ENCODE data around the gene YBX2.
A peak's percentile ranks its signal among the peaks of the same experiment; 100 is the strongest.
"Not testable (repeated sequence)": the region's sequence is repeated elsewhere in the genome, so short reads cannot be mapped to it uniquely, and the experiment has no call there.

YBX2 gene

DNA sequence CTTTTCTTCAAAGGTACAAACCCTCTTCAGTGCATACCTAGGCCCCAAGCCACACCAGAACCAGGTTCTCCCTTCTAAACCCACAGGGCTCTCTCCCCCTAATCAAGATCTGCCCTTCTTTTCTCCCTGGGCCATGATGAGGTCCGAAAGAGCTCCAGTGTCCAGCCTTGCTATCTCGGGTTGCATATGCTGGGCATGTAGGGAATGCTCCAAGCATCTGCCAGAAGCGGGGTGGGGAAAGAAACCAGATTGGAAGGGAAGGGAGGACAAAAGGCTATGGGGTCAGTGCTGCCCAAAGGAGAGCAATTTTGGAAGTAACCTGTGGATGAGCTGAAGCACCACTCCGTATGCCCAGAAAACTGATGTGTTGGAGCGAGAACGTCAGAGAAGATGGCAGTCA lies 45.2 kb downstream of the YBX2 start:
- no peak for DNase-seq (ENCODE audit: extremely low read depth in 1 of 2, low read depth in 1 of 2)

DNA sequence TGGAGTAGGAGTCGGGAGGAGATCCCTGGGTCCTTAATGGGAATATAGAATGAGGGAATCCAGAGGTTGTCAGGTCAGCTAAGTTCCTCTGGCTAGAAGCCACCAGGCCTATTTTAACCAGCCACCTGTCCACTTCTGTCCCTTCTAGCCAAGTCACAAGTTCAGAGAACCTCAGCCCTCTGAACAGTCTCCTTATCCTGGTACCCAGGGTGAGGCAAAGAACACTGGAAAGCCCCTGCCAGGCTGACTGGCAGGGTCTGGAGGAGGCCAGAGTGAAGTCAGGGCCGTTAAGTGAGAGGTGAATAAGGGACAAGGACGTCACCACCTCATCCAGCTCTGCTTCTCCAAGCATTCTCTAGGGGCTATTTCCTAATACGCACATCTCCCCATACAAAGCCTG lies 45.6 kb downstream of the YBX2 start:
- DNase-seq (ENCODE audit: extremely low read depth in 1 of 2, low read depth in 1 of 2): no peak

DNA sequence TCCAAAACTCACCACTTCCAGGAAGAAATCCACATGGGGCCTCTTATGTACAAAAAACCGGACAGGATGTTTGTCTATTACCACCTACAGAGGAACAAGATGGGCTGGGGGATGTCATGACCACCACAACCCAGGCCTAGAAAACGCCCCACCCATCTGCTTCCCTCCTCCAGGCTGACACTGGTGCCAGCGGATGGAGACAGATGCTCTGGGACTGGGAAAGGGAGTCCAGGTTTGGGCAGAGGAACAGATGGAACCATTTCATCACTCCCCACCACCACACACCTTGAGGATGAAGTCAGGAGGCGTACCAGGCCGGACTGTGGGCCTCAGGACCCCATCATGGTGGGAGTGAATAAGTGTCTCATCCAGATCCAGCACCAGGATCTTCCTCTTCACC lies 47.7 kb downstream of the YBX2 start:
- no peak for DNase-seq (ENCODE audit: extremely low read depth in 1 of 2, low read depth in 1 of 2)

DNA sequence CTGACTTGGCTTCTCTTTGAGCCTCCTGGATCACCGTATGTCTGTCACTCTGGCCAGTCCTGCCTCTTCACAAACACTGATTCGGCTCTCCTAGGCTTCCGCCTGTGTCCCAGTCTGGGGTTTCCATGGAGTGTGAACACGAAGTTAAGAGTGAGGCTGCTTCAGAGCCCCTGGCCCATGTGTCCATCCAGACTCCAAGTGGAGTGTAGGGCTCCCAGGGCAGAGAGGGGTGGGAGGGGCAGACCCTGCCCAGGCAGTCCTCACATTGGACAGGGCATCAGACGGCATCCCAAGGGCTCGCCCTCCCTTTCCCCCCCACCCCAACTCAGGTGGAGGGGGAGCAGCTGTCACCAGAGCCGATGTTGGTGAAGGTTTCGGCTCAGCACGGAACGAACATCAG lies 50.6 kb downstream of the YBX2 start:
- not testable (repeated sequence) for DNase-seq (ENCODE audit: extremely low read depth in 1 of 2, low read depth in 1 of 2)

DNA sequence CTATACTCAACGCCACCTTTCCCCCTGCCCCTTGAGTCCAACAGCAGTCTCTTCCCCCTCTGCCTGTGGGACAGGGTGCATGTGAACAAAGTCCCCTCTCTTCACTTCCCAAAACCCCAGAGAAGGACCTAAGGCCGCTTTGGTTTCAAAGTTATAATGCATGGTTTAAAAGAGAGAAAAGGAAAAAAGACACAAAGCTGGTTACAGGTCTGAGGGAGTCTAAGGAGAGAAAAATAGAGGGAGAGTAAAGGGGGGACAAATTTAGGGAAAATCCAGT lies 51.0 kb downstream of the YBX2 start:
- DNase-seq (ENCODE audit: extremely low read depth in 1 of 2, low read depth in 1 of 2): no peak

DNA sequence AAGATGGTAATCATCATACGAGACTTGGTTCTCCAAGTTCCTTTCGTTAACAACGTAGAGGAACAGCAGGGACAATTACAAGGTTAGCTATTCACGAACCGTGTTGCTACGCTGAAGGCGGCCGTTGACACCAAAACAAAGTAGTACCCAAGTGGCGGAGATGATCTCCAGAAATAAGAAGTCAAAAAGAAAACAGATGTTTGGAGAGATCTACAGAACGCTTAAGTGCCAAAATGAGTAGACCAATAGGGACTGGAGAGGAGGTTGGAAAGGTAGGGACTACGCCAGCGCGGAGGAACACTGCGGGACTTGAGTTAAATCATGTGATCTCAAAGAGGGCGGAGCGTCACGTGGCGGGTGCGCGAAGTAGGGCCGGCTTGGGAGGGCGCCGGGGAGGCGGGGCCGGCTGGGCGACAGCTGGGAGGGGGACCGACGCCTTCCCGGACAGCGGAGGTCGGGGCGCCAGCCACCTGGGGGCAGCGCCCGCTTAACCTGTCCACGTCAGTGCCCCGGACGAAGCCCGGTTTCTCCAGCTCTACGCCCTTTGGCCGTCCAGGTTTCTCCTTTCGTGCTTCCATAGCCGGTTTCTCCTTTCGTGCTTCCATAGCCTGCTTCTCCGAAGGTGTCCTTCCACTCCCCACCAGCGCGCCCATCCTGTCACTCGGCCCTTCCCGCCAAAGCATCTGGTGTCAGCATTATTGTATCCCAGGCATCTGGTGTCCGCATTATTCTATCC lies 51.6 kb downstream of the YBX2 start:
- DNase-seq (ENCODE audit: extremely low read depth in 1 of 2, low read depth in 1 of 2): peak; percentile 90 to 92

DNA sequence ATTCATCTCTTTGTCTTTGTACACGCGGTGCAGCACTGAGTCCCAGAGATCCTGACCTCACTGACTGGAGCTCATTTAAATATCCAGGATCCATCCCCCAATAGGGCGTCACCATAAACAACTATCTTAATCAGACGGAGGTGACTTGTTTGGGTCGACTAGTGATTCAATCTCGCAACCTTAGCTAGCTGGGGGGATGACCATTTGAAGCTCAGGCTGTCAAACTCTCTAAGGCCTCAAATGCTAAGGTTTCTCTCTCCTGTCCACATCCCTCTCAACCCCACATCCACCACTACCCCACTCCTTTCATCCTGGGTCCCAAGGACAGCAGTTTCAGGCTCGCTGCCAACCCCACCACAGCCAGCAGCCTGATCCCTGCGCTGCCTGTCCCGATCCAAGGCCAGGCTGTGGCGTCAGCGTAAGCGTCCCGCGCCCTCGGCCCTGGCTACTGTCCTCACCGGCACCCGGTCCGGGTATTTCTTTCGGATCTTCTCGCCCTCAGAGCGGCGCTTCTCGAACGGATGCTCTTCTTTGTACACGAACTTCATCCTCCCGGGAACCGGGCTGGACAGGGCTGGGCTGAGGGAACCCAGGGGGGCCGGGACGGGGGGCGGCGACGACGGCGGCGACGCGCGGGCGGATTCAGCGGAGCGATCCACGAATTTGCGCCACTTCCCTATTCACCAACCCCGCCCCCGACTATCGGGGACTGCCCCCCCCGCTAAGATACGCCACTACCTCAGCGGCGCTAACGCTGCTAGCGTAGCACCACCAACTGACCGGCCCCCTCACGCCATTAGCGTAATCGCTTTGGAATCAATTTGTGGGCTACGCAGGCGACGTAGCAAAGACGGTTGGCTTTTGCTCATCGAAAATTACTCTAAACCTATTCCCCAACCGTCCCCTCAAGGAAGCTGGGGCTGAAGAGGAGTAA lies 52.4 kb downstream of the YBX2 start, which contains the start of gene GABARAP:
GABARAP (minus strand) TSS at position 667 of the 934 bp plus-strand sequence; CDS start at position 548, 119 bp downstream.
- peak; percentile 81 to 89 for DNase-seq (ENCODE audit: extremely low read depth in 1 of 2, low read depth in 1 of 2)

DNA sequence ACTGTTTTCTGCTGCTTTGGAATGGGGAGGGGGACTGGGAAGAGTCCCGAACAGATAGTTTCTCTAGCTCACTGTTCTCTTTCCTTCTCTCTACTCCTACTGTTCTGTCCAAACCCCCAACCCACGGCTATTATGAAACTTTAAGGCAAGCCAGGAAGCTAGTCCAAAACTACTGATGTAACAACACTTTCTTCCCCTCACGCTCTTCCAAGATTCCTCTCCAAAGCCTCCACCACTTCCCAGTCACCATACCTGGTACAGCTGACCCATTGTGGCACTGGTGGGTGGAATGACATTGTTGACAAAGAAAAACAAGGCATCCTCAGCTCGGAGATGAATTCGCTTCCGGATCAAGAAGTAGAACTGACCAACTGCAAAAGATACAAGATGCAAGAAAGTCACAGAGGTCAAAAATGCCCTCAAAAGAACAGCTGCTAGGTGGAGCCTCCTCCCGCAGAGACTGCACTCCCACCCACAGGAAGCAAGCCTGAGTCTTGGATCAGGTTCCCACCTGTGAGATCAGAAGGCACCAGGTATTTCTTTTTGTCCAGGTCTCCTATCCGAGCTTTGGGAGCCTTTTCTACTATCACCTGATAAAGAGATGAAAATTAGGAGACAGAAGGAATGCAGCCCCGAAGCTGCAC lies 53.2 kb downstream of the YBX2 start:
- no peak for DNase-seq (ENCODE audit: extremely low read depth in 1 of 2, low read depth in 1 of 2)

DNA sequence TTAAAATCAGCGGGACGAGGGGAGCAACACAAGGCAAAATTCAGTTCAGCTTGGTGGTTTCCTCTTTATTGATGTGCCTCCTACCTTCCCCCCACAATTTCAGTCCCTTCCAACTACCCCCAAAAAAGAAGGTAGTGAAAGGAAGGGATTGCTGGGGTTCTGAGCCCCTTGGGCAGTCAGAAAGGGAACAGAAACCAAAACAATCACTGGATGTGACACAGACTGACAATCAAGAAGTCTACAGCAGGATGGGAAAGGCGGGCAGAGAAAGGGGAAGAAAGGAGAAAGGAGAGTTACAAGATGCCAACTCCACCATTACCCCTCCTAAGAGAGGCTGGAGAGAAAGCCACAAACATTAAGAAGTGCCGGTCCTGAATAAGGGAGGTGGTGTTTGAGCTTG lies 54.1 kb downstream of the YBX2 start:
- no peak for DNase-seq (ENCODE audit: extremely low read depth in 1 of 2, low read depth in 1 of 2)

DNA sequence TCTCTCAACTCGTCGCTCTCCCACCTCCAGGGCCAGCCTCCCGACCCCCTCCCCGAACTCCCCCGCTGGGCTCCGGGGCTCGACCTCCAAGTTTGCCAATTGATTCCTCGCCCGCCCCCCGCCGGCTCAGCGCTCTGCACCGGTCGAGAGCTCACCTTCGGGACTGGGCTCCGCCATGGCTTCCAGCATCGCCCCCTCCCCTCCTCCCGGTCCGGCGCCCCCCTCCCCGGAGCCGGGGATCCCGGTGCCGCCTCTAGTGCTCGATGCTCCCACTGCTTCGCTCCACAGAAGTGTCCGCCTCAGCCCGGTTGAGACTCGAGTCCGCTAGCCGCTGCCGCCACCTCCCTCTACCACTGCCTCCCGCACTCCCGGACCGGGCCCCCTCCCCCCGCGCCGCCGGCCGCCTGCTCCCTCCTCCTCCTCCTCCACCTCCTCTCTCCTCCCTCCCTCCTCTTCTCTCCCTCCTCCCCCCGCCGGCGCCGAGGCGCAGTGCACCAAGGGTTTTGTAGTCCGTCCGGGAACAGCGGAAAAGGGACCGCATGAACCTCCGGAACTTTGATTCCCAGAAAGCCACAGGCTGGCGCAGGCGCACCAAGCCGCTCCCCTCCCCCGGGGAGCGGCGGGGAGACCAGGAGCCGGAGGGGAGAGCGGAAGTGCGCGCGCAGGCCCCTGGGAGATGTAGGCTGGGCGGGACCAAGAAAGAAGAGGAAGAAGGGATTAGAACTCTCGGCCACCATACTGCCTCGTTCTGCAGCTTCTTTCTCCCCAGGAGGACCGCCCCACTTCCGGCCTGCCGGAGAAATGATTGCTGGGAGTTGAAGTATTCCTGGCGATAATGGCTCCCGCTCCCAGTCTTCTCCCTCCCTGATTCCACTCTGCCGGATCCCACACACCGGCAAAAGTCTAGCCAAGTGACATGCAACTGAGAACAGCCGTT lies 55.1 kb downstream of the YBX2 start, which contains the start of gene PHF23:
PHF23 (minus strand) TSS at position 367 of the 937 bp plus-strand sequence; CDS start at position 189, 178 bp downstream.
- peak; percentile 93 for DNase-seq (ENCODE audit: extremely low read depth in 1 of 2, low read depth in 1 of 2)

DNA sequence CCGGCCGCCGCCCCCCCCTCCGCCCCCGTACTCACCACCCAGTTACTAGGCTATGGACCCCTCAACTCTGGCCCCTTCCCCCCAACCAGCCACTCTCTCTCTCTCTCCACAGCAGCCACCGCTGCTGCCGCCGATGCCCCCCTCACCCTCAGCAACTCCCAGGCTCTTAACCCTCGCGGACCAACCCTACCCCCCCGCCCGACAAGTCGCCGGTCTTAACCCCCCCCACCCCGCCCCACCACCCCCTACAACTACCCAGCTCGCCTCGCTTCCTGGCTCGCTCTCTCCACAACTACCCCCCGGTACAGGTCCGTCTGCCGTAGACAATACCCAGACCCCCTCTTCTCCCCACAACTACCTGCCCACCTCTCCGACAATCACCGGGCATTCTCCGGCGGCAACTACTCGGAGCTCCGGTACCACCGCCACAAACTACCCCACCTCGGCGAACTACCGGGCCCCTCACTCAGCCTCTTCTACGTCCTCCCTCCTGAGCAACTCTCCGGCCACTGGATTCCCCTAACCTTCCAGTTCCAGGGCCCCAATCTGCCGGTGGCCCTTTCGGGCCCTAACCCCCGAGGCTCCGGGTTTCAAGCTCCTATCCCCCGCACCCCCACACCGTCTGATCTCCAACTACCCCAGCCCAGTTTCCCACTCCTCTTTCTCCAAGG lies 55.9 kb downstream of the YBX2 start:
- no peak for DNase-seq (ENCODE audit: extremely low read depth in 1 of 2, low read depth in 1 of 2)
